PC-3 (cell line): Measurements from ENCODE around the gene PCDH9.

ENCODE experiments used
- CTCF ChIP-seq: fragments of 300-600 bp; sonication (generic); conservative IDR thresholded peaks from 2 replicates; pipeline ENCODE4 v1.5.1; 2017; ENCODE audit warnings: antibody characterized with exemption, low read depth, mild to moderate bottlenecking, low read length
- EZH2 ChIP-seq: fragments of 300-600 bp; sonication (generic); IDR thresholded peaks from one replicate; pipeline ENCODE4 v1.6.1; 2017; ENCODE audit warnings: antibody characterized with exemption, mild to moderate bottlenecking, low read length; ENCODE audit not compliant: unreplicated experiment
- EZH2phosphoT487 ChIP-seq: fragments of 300-600 bp; sonication (generic); IDR thresholded peaks from 2 replicates; pipeline ENCODE4 v1.6.1; 2018; ENCODE audit warnings: mild to moderate bottlenecking, antibody characterized with exemption, low read length, borderline replicate concordance

- no peak for TF ChIP-seq CTCF
- no peak for TF ChIP-seq EZH2
- no peak for TF ChIP-seq EZH2phosphoT487
These were observed 870.1 kb downstream of the PCDH9 start for GRCh38 chr13:66359910-66360552.
